ENCODE results near the gene DNAH14.

- TF ChIP-seq SUZ12 (IDR thresholded peaks at IDR 0.05; ENCODE audit: extremely low read depth, insufficient read depth, insufficient read length) (no peak), ZNF274 (IDR thresholded peaks at IDR 0.05; ENCODE audit: low read depth, low read length) (no peak), YY1 (IDR thresholded peaks at IDR 0.05; ENCODE audit: insufficient read depth, insufficient read length) (no peak)
Measured at GRCh38 chr1:225354906-225355305, 425.4 kb downstream of the DNAH14 start.

Data from NT2/D1 (cell line).